ENCODE measurements around the gene B3GALT5.

GRCh38 chr21:39610703-39611102 lies 2.0 kb upstream of the B3GALT5 start:
- TF ChIP-seq POLR2A (IDR thresholded peaks at IDR 0.05) (no peak), CTCF (IDR thresholded peaks at IDR 0.05 in 8 of 11, conservative IDR thresholded peaks at IDR 0.05 in 3 of 11) (no peak), POLR2AphosphoS5 (IDR thresholded peaks at IDR 0.05) (no peak)

Data from spleen (tissue), 7 donors.